Measurements from ENCODE around the gene SLC2A13. TPM values are rescaled to one million over a fixed set of nuclear protein-coding genes. Genes with fewer than 3 reads are reported as not detected.
"Not testable (repeated sequence)": the region's sequence is repeated elsewhere in the genome, so short reads cannot be mapped to it uniquely, and the experiment has no call there.

The SLC2A13 gene
- total and polyA plus RNA-seq, 5 donors: 2.8 to 15.5 (median 7.2) TPM

GRCh38 chr12:39807043-39807442 is 298.8 kb downstream of the SLC2A13 start:
- Histone ChIP-seq H3K9me3 (ENCODE audit: control insufficient read depth, low read length) (no peaks in the 10 kb centered on the region), H3K4me1 (ENCODE audit: control insufficient read depth, insufficient read depth, low read length) (no peaks in the 10 kb centered on the region), H3K27me3 (ENCODE audit: control insufficient read depth, insufficient read depth) (no peaks in the 10 kb centered on the region), H3K4me3 (ENCODE audit: low read length) (no peak overlapping the region), H3K27ac (ENCODE audit: low read length) (no peak overlapping the region)
- 83% methylated on average over 5 of the region's 5 CpGs for WGBS
- intact Hi-C loops (cut with DNase I): no loop called here
- DNase-seq (no peak), ATAC-seq (no peak)

GRCh38 chr12:39805651-39806050 is 300.2 kb downstream of the SLC2A13 start:
- H3K9me3 ChIP-seq (ENCODE audit: control insufficient read depth, low read length): no peaks in the 10 kb centered on the region
- intact Hi-C loops (cut with DNase I): no loop called here
- WGBS: 83% methylated on average over 2 of the region's 2 CpGs

DNA sequence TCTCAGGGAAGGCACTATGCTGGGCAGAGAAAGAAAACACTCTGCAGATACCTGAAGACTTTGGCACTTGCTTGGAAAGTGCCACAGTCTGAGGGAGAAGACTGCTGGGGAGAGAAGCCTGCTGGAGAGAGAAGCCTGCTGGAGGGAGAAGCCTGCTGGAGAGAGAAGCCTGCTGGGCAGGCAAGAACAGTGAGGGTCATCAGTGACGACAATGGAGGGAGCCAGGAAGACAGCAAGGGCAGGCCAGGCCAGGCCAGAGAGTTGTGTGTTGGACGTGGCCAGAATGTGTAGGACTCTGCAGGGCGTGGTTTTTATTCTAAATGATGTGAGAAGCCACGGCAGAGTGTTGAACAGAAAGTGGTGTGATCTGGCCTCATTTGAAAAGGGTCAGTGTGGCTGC is 301.0 kb downstream of the SLC2A13 start:
- WGBS: 66% methylated on average over 4 of the region's 4 CpGs
- Histone ChIP-seq H3K27me3 (ENCODE audit: control insufficient read depth, insufficient read depth) (no peaks in the 10 kb centered on the region), H3K9me3 (ENCODE audit: control insufficient read depth, low read length) (no peaks in the 10 kb centered on the region), H3K4me1 (ENCODE audit: control insufficient read depth, insufficient read depth, low read length) (no peaks in the 10 kb centered on the region), H3K27ac (ENCODE audit: low read length) (no peak overlapping the region), H3K4me3 (ENCODE audit: low read length) (no peak overlapping the region)
- no peak for ATAC-seq
- intact Hi-C loops (cut with DNase I): no loop called here
- DNase-seq: no peak

More at GRCh38 chr12:39805651-39806050, 300.2 kb downstream of the SLC2A13 start:
- no peak for DNase-seq
- H3K4me1 ChIP-seq (ENCODE audit: control insufficient read depth, insufficient read depth, low read length): no peaks in the 10 kb centered on the region
- no peaks in the 10 kb centered on the region for H3K27me3 ChIP-seq (ENCODE audit: control insufficient read depth, insufficient read depth)
- ATAC-seq: no peak
- H3K4me3 ChIP-seq (ENCODE audit: low read length): no peak overlapping the region
- H3K27ac ChIP-seq (ENCODE audit: low read length): no peak overlapping the region

GRCh38 chr12:39804479-39804878 is 301.4 kb downstream of the SLC2A13 start:
- no peak for ATAC-seq
- DNase-seq: no peak
- intact Hi-C loops (cut with DNase I): no loop called here
- H3K9me3 ChIP-seq (ENCODE audit: control insufficient read depth, low read length): no peaks in the 10 kb centered on the region
- no peaks in the 10 kb centered on the region for H3K4me1 ChIP-seq (ENCODE audit: control insufficient read depth, insufficient read depth, low read length)
- H3K27me3 ChIP-seq (ENCODE audit: control insufficient read depth, insufficient read depth): no peaks in the 10 kb centered on the region
- no peak overlapping the region for H3K27ac ChIP-seq (ENCODE audit: low read length)
- no peak overlapping the region for H3K4me3 ChIP-seq (ENCODE audit: low read length)
- 74% methylated on average over 1 of the region's 1 CpG for WGBS

- Histone ChIP-seq H3K9me3 (ENCODE audit: control insufficient read depth, low read length) (no peaks in the 10 kb centered on the region), H3K27me3 (ENCODE audit: control insufficient read depth, insufficient read depth) (no peaks in the 10 kb centered on the region), H3K4me1 (ENCODE audit: control insufficient read depth, insufficient read depth, low read length) (no peaks in the 10 kb centered on the region), H3K27ac (ENCODE audit: low read length) (no peak overlapping the region), H3K4me3 (ENCODE audit: low read length) (no peak overlapping the region)
- intact Hi-C loops (cut with DNase I): no loop called here
- DNase-seq: no peak
- WGBS: 71% methylated on average over 2 of the region's 2 CpGs
- no peak for ATAC-seq
Measured at GRCh38 chr12:39803151-39803550, 302.7 kb downstream of the SLC2A13 start.

- Histone ChIP-seq H3K27ac (ENCODE audit: low read length) (no peak overlapping the region), H3K4me1 (ENCODE audit: control insufficient read depth, insufficient read depth, low read length) (no peaks in the 10 kb centered on the region), H3K9me3 (ENCODE audit: control insufficient read depth, low read length) (no peaks in the 10 kb centered on the region), H3K4me3 (ENCODE audit: low read length) (no peak overlapping the region), H3K27me3 (ENCODE audit: control insufficient read depth, insufficient read depth) (no peaks in the 10 kb centered on the region)
- DNase-seq (no peak), ATAC-seq (no peak)
- 93% methylated on average over 4 of the region's 4 CpGs for WGBS
- intact Hi-C loops (cut with DNase I): no loop called here
Measured at GRCh38 chr12:39798977-39799376, 306.9 kb downstream of the SLC2A13 start.

- Histone ChIP-seq H3K27me3 (ENCODE audit: control insufficient read depth, insufficient read depth) (no peaks in the 10 kb centered on the region), H3K4me3 (ENCODE audit: low read length) (no peak overlapping the region), H3K9me3 (ENCODE audit: control insufficient read depth, low read length) (no peaks in the 10 kb centered on the region), H3K4me1 (ENCODE audit: control insufficient read depth, insufficient read depth, low read length) (no peaks in the 10 kb centered on the region), H3K27ac (ENCODE audit: low read length) (no peak overlapping the region)
- ATAC-seq (peak in 1 of 2 donors; percentile 52), DNase-seq (peak in 2 of 3 donors; percentile 26 to 45)
- 79% methylated on average over 5 of the region's 5 CpGs for WGBS
- intact Hi-C loops (cut with DNase I): no loop called here
Measured at GRCh38 chr12:39798429-39798828, 307.5 kb downstream of the SLC2A13 start.

DNA sequence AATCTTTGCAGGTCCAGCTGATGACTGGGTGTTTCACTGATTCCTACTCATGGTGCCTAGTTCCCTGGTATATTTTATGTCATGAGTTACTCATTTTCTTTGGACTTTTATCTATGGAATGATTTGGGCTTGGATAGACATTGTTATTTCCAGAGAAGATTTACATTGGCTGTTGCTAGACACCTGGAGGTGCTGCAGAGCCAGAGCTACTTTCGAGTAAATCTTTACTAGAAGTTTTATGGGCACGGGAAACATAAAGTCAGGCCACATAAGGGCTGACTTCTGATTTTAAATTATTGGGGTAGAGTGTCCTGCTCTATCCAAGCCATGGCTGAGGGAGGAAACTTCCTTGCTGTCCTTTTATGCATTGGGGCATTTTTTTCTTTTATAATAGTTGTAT is 310.4 kb downstream of the SLC2A13 start:
- intact Hi-C loops (cut with DNase I): no loop called here
- ATAC-seq: no peak
- Histone ChIP-seq H3K4me3 (ENCODE audit: low read length) (no peak overlapping the region), H3K9me3 (ENCODE audit: control insufficient read depth, low read length) (no peaks in the 10 kb centered on the region), H3K27ac (ENCODE audit: low read length) (no peak overlapping the region), H3K4me1 (ENCODE audit: control insufficient read depth, insufficient read depth, low read length) (no peaks in the 10 kb centered on the region), H3K27me3 (ENCODE audit: control insufficient read depth, insufficient read depth) (no peaks in the 10 kb centered on the region)
- DNase-seq: no peak
- WGBS: 97% methylated on average over 2 of the region's 2 CpGs

GRCh38 chr12:39792938-39793337 is 312.9 kb downstream of the SLC2A13 start:
- DNase-seq (no peak), ATAC-seq (no peak)
- no peak overlapping the region for H3K4me3 ChIP-seq (ENCODE audit: low read length)
- H3K27me3 ChIP-seq (ENCODE audit: control insufficient read depth, insufficient read depth): no peaks in the 10 kb centered on the region
- no peaks in the 10 kb centered on the region for H3K9me3 ChIP-seq (ENCODE audit: control insufficient read depth, low read length)
- H3K4me1 ChIP-seq (ENCODE audit: control insufficient read depth, insufficient read depth, low read length): no peaks in the 10 kb centered on the region
- WGBS: 83% methylated on average over 1 of the region's 1 CpG
- intact Hi-C loops (cut with DNase I): no loop called here
- H3K27ac ChIP-seq (ENCODE audit: low read length): no peak overlapping the region

GRCh38 chr12:39788239-39788638 is 317.6 kb downstream of the SLC2A13 start:
- no peak overlapping the region for H3K4me3 ChIP-seq (ENCODE audit: low read length)
- no peaks in the 10 kb centered on the region for H3K9me3 ChIP-seq (ENCODE audit: control insufficient read depth, low read length)
- no peaks in the 10 kb centered on the region for H3K4me1 ChIP-seq (ENCODE audit: control insufficient read depth, insufficient read depth, low read length)
- intact Hi-C loops (cut with DNase I): no loop called here
- ATAC-seq (no peak), DNase-seq (no peak)
- H3K27me3 ChIP-seq (ENCODE audit: control insufficient read depth, insufficient read depth): no peaks in the 10 kb centered on the region
- WGBS: 87% methylated on average over 2 of the region's 2 CpGs
- no peak overlapping the region for H3K27ac ChIP-seq (ENCODE audit: low read length)

GRCh38 chr12:39785814-39786213 is 320.1 kb downstream of the SLC2A13 start:
- DNase-seq; H3K27me3 ChIP-seq (ENCODE audit: control insufficient read depth, insufficient read depth); H3K27ac ChIP-seq (ENCODE audit: low read length); ATAC-seq; H3K9me3 ChIP-seq (ENCODE audit: control insufficient read depth, low read length); intact Hi-C loops (cut with DNase I); H3K4me1 ChIP-seq (ENCODE audit: control insufficient read depth, insufficient read depth, low read length); H3K4me3 ChIP-seq (ENCODE audit: low read length): not testable (repeated sequence)
- 92% methylated on average over 2 of the region's 2 CpGs for WGBS

GRCh38 chr12:39782026-39782545 is 323.8 kb downstream of the SLC2A13 start:
- no peak for ATAC-seq
- WGBS: 86% methylated on average over 7 of the region's 7 CpGs
- DNase-seq: no peak
- H3K27ac ChIP-seq (ENCODE audit: low read length): no peak overlapping the region
- H3K27me3 ChIP-seq (ENCODE audit: control insufficient read depth, insufficient read depth): no peaks in the 10 kb centered on the region
- intact Hi-C loops (cut with DNase I): no loop called here
- H3K4me1 ChIP-seq (ENCODE audit: control insufficient read depth, insufficient read depth, low read length): no peaks in the 10 kb centered on the region
- H3K9me3 ChIP-seq (ENCODE audit: control insufficient read depth, low read length): no peaks in the 10 kb centered on the region
- H3K4me3 ChIP-seq (ENCODE audit: low read length): no peak overlapping the region

Measured in right cardiac atrium (tissue), 5 donors.